BLaER1 treated with 17β-estradiol and CSF1 and Interleukin-3, amounts not matched to agents 10 nM and 100 nM (cell line): ENCODE results near the gene OPTN.
A peak's percentile ranks its signal among the peaks of the same experiment; 100 is the strongest.
"Not testable (repeated sequence)": the region's sequence is repeated elsewhere in the genome, so short reads cannot be mapped to it uniquely, and the experiment has no call there.

ENCODE experiments used
- H3K27ac ChIP-seq, 11 experiments: shearing (Covaris generic); formaldehyde crosslinking; 2 replicates each; pipeline ENCODE4 v1.8.1; 2022
- H3K27me3 ChIP-seq, 11 experiments: shearing (Covaris generic); formaldehyde crosslinking; 2 replicates each; pipeline ENCODE4 v1.8.1; 2022
- H3K36me3 ChIP-seq, 11 experiments: shearing (Covaris generic); formaldehyde crosslinking; 2 replicates each; pipeline ENCODE4 v1.8.1; 2022
- H3K4me1 ChIP-seq, 10 experiments: shearing (Covaris generic); formaldehyde crosslinking; 2 replicates each; pipeline ENCODE4 v1.8.1; 2022
- H3K4me2 ChIP-seq, 11 experiments: shearing (Covaris generic); formaldehyde crosslinking; 2 replicates each; pipeline ENCODE4 v1.8.1; 2022
- H3K4me3 ChIP-seq, 10 experiments: shearing (Covaris generic); formaldehyde crosslinking; 2 replicates each; pipeline ENCODE4 v1.8.1; 2022
- H3K9ac ChIP-seq, 11 experiments: shearing (Covaris generic); formaldehyde crosslinking; 2 replicates each; pipeline ENCODE4 v1.8.1; 2022
- H3K9me3 ChIP-seq, 11 experiments: shearing (Covaris generic); formaldehyde crosslinking; replicated peaks in 1 of 11; 2 replicates each; pipeline ENCODE4 v1.8.1; 2022
- H4K20me1 ChIP-seq, 11 experiments: shearing (Covaris generic); formaldehyde crosslinking; 2 replicates each; pipeline ENCODE4 v1.8.1; 2022
- Cebpa-rat ChIP-seq, 11 experiments: shearing (Covaris generic); IDR thresholded peaks; 2 replicates each; pipeline ENCODE4 v1.8.1; 2022

Gene OPTN

DNA sequence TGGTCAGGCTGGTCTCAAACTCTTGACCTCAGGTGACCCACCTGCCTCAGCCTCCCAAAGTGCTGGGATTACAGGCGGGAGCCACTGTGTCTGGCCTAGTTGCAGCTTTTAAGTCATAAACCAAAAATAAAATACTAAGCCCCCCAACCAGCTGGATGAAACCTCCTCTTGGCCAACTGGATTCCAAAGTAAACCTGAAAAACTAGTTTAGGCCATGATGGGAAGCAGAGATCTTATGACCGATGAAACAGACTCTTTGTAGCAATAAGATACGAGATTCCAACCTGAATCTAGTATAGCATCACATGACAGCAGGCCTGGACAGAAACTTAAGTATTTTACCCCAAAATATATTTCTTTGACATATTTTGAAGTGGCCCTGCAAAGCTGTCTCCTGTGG lies 52.3 kb downstream of the OPTN start:
- Histone ChIP-seq H3K9me3 (no peaks in the 10 kb centered on the region), H3K36me3 (no peaks in the 10 kb centered on the region), H4K20me1 (no peaks in the 10 kb centered on the region), H3K27ac (no peak overlapping the region), H3K9ac (no peak overlapping the region), H3K4me3 (no peak overlapping the region), H3K4me1 (no peaks in the 10 kb centered on the region), H3K4me2 (no peak overlapping the region), H3K27me3 (no peaks in the 10 kb centered on the region)
- no peak for TF ChIP-seq Cebpa-rat (IDR thresholded peaks at IDR 0.05)

DNA sequence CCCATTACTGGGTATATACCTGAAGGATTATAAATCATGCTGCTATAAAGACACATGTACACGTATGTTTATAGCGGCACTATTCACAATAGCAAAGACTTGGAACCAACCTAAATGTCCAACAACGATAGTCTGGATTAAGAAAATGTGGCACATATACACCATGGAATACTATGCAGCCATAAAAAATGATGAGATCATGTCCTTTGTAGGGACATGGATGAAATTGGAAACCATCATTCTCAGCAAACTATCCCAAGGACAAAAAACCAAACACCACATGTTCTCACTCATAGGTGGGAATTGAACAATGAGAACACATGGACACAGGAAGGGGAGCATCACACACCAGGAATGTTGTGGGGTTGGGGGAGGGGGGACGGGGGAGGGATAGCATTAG lies 55.9 kb downstream of the OPTN start:
- not testable (repeated sequence) for H3K4me3 ChIP-seq, H3K9me3 ChIP-seq, H3K27ac ChIP-seq, H3K4me2 ChIP-seq, H3K36me3 ChIP-seq, H3K27me3 ChIP-seq, H3K9ac ChIP-seq, H3K4me1 ChIP-seq, H4K20me1 ChIP-seq

DNA sequence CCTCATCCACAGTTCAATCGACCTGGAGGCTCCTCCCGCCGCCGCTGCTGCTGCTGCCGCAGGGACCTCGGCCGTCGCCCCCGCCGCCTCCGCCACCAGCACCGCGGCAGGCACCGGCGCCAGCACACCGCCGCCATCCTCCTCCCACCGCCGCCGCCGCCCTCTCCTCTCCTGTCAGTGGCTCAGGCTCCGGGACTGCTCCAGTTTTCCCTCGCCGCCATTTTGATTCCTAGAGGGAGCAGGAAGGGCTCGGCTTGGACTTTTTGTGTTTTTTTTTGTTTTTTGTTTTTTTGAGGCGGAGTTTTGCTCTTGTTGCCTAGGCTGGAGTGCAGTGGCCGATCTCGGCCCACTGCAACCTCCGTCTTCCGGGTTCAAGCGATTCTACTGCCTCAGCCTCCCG lies 58.4 kb downstream of the OPTN start:
- Histone ChIP-seq H3K4me3 (no peak overlapping the region), H3K4me2 (no peak overlapping the region), H3K9ac (no peak overlapping the region), H3K9me3 (no peaks in the 10 kb centered on the region), H3K36me3 (peaks cover 0 to 2% (median 0%) of the 10 kb centered on the region in 11 experiments; a peak in 2 of 22 replicates), H4K20me1 (peaks cover 0 to 6% (median 0%) of the 10 kb centered on the region in 11 experiments; a peak in 3 of 22 replicates), H3K27ac (no peak overlapping the region), H3K27me3 (no peaks in the 10 kb centered on the region), H3K4me1 (peaks cover 14 to 25% (median 21%) of the 10 kb centered on the region in 10 experiments)
- TF ChIP-seq Cebpa-rat (IDR thresholded peaks at IDR 0.05) = no peak

DNA sequence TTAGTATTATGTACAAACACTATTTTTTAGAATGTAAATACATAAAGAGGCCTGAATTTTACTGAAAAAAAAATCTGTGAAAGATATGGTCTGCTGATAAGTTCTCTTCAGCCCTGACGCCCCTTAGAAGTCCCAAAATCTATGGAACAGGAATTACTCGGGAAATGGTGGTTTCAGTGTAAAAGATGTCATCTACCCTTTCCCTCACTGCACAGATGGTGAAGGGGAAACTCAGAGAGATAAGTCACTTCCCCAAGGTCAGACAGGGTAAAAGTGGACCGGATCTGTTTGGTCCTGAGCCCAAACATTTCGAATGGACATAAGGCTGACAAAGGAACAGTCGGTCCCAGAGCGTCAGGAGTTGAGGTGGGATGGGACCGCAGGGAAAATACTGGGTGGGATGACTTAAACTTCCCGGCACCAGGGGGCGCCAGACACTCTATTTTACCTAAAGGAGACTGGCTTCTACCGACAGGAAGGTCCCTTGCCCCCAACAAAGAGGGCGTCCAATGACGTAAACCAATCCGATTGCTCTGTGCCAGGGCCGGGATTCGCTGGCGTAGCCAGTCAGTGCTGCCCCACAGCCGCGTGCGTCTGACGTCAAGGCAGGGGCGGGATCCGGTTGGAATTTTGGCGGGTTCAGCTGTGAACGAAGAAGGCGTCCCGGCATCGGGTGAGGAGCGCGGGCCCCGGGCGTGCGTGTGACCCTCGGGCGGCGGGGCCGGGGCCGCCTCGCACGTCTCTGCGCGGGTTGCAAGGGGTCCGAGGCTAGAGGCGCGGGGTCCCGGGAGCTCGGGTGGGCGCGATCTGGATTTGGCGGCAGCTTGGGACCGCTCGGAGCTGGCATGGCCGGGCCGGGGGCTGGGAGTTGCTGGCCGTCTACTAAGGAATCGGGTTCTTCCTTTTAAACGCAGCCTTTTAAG lies 61.2 kb downstream of the OPTN start, which contains the start of gene MCM10:
Gene MCM10, plus strand, starts transcription at position 625 of the 923 bp plus-strand sequence. CDS start 2,645 bp downstream, outside the sequence.
- Histone ChIP-seq H3K4me1 (peaks cover 14 to 31% (median 21%) of the 10 kb centered on the region in 10 experiments), H3K4me3 (peak within 1 kb of the TSS; percentile 56 to 92 (median 80)), H3K27me3 (no peaks in the 10 kb centered on the region), H4K20me1 (peaks cover 0 to 18% (median 5%) of the 10 kb centered on the region in 11 experiments; a peak in 6 of 22 replicates), H3K36me3 (peaks cover 0 to 30% (median 26%) of the 10 kb centered on the region in 11 experiments; a peak in 16 of 22 replicates), H3K9ac (peak within 1 kb of the TSS in 10 of 11 experiments; percentile 60 to 90 (median 84); a peak in 20 of 22 replicates), H3K27ac (peak within 1 kb of the TSS in 9 of 11 experiments; percentile 31 to 87 (median 81); a peak in 19 of 22 replicates), H3K4me2 (peak within 1 kb of the TSS; percentile 78 to 93 (median 90)), H3K9me3 (no peaks in the 10 kb centered on the region)
- TF ChIP-seq Cebpa-rat (IDR thresholded peaks at IDR 0.05) = no peak

DNA sequence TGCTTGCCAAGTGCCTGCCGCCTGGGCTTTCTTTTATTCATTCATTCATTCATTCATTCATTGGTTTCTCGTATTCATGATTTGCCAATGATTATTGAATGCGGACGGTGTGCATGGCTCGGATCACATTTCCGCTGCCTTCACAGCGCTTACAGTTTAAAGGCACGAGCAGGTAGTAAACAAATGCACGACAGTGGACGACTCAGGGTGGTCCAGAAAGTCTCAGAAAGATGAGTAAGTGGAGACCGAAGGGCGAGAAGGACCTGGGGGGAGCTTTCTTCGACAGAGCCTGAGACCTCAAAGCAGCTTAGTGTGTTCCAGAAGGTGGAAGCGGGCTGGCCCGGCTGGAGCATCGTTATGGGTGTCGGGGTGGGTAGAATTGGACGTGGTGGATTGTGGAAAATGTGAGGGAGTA lies 61.9 kb downstream of the OPTN start:
- Histone ChIP-seq H3K4me3 (peak overlapping the region; percentile 56 to 92 (median 80)), H3K9ac (peak overlapping the region in 10 of 11 experiments; percentile 54 to 90 (median 84); a peak in 19 of 22 replicates), H3K27ac (peak overlapping the region in 9 of 11 experiments; percentile 29 to 87 (median 81); a peak in 17 of 22 replicates), H3K27me3 (no peaks in the 10 kb centered on the region), H3K4me1 (peaks cover 14 to 31% (median 21%) of the 10 kb centered on the region in 10 experiments), H3K4me2 (peak overlapping the region; percentile 78 to 93 (median 90)), H3K9me3 (no peaks in the 10 kb centered on the region), H3K36me3 (peaks cover 0 to 34% (median 30%) of the 10 kb centered on the region in 11 experiments; a peak in 16 of 22 replicates), H4K20me1 (peaks cover 0 to 20% (median 5%) of the 10 kb centered on the region in 11 experiments; a peak in 7 of 22 replicates)
- TF ChIP-seq Cebpa-rat (IDR thresholded peaks at IDR 0.05) = no peak

DNA sequence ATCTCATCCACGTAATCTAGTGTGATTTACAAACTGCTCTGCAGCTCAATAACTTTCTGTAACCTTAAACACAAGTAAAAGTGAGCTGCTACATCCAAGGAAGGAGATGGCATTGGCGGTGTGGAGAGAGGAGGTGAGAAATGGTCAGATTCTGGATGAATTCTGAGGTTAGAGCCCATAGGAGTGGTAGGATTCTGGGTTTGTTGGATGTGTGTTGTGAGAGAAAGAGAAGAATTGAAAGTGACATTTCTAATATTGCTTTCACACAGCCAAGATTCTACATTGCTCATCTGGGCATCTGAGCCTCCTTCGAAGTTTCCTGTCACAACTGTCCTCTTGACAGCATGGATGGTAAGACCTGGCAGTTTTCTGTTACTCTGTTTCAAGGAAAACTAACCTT lies 63.9 kb downstream of the OPTN start:
- Histone ChIP-seq H3K9ac (peak overlapping the region in 4 of 11 experiments; percentile 4 to 36 (median 14); a peak in 3 of 22 replicates), H3K27me3 (no peaks in the 10 kb centered on the region), H3K4me2 (no peak overlapping the region; a peak in 1 of 22 replicates), H3K27ac (no peak overlapping the region), H3K4me3 (no peak overlapping the region), H4K20me1 (peaks cover 0 to 34% (median 9%) of the 10 kb centered on the region in 11 experiments; a peak in 8 of 22 replicates), H3K4me1 (peaks cover 14 to 31% (median 21%) of the 10 kb centered on the region in 10 experiments), H3K9me3 (no peaks in the 10 kb centered on the region), H3K36me3 (peaks cover 0 to 54% (median 50%) of the 10 kb centered on the region in 11 experiments; a peak in 18 of 22 replicates)
- no peak for TF ChIP-seq Cebpa-rat (IDR thresholded peaks at IDR 0.05)

DNA sequence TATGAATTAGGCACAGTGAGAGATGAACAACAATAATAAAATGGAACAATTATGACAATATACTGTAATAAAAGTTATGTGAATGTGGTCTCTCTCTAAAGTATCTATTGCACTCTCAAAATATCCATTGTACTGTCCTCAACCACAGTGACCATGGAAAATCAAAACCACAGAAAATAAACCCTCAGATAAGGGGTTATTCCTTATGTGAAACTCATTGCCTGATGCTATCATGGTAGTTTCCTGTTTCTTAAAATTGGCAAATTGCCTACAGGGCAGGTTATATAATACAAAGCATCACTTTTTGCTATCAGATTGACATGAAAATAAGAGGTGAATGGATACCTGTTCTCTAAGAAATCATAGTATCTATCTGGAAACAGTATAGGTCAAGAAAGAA lies 65.2 kb downstream of the OPTN start:
- Histone ChIP-seq H3K27me3 (no peaks in the 10 kb centered on the region), H3K4me2 (no peak overlapping the region), H3K9ac (no peak overlapping the region), H3K36me3 (peaks cover 0 to 67% (median 62%) of the 10 kb centered on the region in 11 experiments; a peak in 18 of 22 replicates), H3K27ac (no peak overlapping the region), H3K9me3 (no peaks in the 10 kb centered on the region), H3K4me1 (peaks cover 14 to 31% (median 21%) of the 10 kb centered on the region in 10 experiments), H4K20me1 (peaks cover 0 to 47% (median 15%) of the 10 kb centered on the region in 11 experiments; a peak in 8 of 22 replicates), H3K4me3 (no peak overlapping the region)
- TF ChIP-seq Cebpa-rat (IDR thresholded peaks at IDR 0.05) = no peak

DNA sequence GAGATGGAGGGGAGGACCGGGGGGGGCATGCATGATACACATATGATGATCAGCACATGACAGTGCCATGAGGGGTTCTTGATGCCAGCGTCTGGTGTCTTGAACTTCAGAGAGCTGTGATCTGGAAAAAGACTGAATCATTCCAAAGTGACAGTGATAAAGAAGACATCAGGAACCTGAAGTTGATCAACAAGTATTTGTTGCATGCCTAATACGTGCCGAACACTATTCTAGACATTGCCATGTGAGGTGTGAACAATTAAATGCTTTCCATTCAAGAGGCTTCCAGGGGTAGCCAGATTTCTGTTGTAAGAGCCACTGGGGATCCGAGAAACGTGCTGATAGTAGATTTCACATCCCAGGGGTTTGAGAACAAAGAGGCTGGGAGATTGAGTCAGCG lies 67.6 kb downstream of the OPTN start:
- H3K9ac ChIP-seq = no peak overlapping the region
- H3K4me2 ChIP-seq = no peak overlapping the region
- no peak for TF ChIP-seq Cebpa-rat (IDR thresholded peaks at IDR 0.05)
- H3K27ac ChIP-seq = no peak overlapping the region
- peaks cover 0 to 91% (median 86%) of the 10 kb centered on the region in 11 experiments; a peak in 20 of 22 replicates for H3K36me3 ChIP-seq
- H3K27me3 ChIP-seq = no peaks in the 10 kb centered on the region
- no peaks in the 10 kb centered on the region for H3K9me3 ChIP-seq
- no peak overlapping the region for H3K4me3 ChIP-seq
- peaks cover 0 to 64% (median 20%) of the 10 kb centered on the region in 11 experiments; a peak in 8 of 22 replicates for H4K20me1 ChIP-seq
- peaks cover 0 to 15% (median 6%) of the 10 kb centered on the region in 10 experiments; a peak in 17 of 20 replicates for H3K4me1 ChIP-seq

DNA sequence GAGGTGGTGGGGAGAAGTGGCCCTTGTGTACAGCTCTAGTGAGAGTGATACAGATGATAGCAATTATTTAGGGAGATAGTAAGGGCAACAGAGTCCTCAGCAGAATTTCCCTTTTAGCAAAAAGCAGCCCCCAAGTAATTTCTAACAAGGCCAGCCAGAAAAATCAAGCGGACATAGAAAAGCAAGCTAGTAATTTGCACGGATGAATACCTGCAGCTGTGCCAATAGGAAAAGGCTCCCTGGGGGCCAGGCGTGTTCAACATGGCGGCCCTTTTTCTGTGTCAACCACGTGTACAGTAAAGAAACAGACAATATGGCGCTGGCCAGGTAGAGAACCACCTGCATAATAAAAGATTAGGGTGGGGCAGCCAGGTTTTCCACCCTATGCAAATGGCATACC lies 68.8 kb downstream of the OPTN start:
- H3K4me3 ChIP-seq = no peak overlapping the region
- H3K27ac ChIP-seq = no peak overlapping the region
- no peak overlapping the region for H3K4me2 ChIP-seq
- TF ChIP-seq Cebpa-rat (IDR thresholded peaks at IDR 0.05) = no peak
- H3K4me1 ChIP-seq = peaks cover 0 to 3% (median 0%) of the 10 kb centered on the region in 10 experiments; a peak in 1 of 20 replicates
- H3K36me3 ChIP-seq = peaks cover 0 to 99% (median 96%) of the 10 kb centered on the region in 11 experiments; a peak in 20 of 22 replicates
- H3K9me3 ChIP-seq = no peaks in the 10 kb centered on the region
- H3K9ac ChIP-seq = no peak overlapping the region
- H3K27me3 ChIP-seq = no peaks in the 10 kb centered on the region
- H4K20me1 ChIP-seq = peaks cover 0 to 61% (median 20%) of the 10 kb centered on the region in 11 experiments; a peak in 8 of 22 replicates
